NOMO-1 treated with dmso at 0.1 percent for 144 hours (cell line): ENCODE measurements around the gene THOC6.

Experiments used
- DNase-seq: peaks from one replicate; lab custom pipeline; 2025; ENCODE audit not compliant: unreplicated experiment; lab: John Stamatoyannopoulos, UW

The THOC6 gene

GRCh38 chr16:3014971-3015370, 8.9 kb upstream of the THOC6 start:
- no peak for DNase-seq

DNA sequence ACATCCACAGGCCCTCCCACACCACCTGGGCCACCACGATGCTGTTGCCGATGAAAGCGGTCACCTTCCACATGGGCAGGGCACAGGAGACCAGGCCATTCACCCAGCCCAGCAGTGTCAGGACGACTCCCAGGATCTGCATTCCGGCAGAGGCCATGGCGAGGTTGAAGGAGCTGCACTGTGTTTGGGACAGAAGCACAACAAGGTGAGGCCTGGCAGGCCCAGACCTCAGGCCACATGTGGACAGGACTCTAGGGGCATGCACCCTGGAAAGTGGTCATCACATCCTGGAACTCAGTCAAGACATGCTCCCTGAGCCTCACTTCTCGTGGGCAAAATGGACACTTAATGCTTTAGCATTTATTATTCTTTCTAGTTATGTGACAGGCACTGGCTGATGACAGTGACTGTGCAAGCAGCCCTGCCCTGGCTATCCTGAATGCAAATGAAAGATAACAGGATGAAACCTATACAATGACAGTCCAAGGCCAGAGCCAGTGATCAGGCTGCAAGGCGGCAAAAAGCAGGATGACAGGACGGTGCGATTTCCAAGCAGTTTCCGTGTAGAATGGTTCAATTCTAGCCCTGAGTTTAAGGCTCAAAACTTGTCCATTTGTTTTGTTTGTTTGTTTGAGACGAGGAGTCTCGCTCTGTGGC, 7.8 kb upstream of the THOC6 start:
- no peak for DNase-seq

GRCh38 chr16:3017344-3017743, 6.5 kb upstream of the THOC6 start:
- DNase-seq: no peak

GRCh38 chr16:3017794-3018506, 5.9 kb upstream of the THOC6 start, which contains the start of gene CLDN6:
Gene CLDN6, minus strand, starts transcription at chr16:3018183. Its CDS starts 2,162 bp downstream, at chr16:3016021.
- no peak for DNase-seq

GRCh38 chr16:3019594-3020246, 4.1 kb upstream of the THOC6 start:
- DNase-seq: no peak

DNA sequence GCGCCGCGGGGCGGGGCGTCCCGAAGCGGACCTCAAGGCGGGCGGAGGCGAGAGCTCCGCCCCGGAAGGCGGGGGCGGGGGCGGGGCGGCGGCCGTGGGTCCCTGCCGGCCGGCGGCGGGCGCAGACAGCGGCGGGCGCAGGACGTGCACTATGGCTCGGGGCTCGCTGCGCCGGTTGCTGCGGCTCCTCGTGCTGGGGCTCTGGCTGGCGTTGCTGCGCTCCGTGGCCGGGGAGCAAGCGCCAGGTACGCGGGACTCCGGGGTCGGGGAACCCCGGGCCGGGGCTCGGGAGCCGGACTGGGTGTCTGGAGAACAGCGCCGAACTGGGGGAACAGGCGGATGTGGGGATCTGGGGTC, 3.6 kb upstream of the THOC6 start, which contains the start of gene TNFRSF12A:
TSS of gene TNFRSF12A (plus strand) at position 122 of the 357 bp plus-strand sequence. CDS start at position 152, 30 bp downstream.
- DNase-seq: peak; percentile 57

GRCh38 chr16:3020604-3021448, 3.0 kb upstream of the THOC6 start:
- DNase-seq: no peak

- peak; percentile 78 for DNase-seq
Measured at GRCh38 chr16:3021449-3022207, 2.2 kb upstream of the THOC6 start.

DNA sequence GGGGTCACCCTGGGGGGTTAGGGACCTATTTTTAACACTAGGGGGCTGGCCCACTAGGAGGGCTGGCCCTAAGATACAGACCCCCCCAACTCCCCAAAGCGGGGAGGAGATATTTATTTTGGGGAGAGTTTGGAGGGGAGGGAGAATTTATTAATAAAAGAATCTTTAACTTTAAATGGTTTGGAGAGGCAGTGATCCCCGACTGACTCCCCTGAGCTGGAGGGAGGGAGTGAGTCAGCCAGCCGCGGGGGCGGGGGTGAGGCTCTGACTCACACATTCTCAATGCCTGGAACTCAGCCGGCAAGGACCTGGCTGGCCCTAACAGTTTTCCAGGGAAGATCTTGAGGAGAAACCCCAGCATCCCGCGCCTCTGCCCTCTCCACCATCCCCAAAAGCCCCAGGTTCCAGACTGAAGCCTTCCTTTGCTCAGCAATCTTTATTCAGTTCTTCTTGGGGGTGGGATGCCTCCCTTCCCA, 1.6 kb upstream of the THOC6 start:
- DNase-seq: peak; percentile 47

DNA sequence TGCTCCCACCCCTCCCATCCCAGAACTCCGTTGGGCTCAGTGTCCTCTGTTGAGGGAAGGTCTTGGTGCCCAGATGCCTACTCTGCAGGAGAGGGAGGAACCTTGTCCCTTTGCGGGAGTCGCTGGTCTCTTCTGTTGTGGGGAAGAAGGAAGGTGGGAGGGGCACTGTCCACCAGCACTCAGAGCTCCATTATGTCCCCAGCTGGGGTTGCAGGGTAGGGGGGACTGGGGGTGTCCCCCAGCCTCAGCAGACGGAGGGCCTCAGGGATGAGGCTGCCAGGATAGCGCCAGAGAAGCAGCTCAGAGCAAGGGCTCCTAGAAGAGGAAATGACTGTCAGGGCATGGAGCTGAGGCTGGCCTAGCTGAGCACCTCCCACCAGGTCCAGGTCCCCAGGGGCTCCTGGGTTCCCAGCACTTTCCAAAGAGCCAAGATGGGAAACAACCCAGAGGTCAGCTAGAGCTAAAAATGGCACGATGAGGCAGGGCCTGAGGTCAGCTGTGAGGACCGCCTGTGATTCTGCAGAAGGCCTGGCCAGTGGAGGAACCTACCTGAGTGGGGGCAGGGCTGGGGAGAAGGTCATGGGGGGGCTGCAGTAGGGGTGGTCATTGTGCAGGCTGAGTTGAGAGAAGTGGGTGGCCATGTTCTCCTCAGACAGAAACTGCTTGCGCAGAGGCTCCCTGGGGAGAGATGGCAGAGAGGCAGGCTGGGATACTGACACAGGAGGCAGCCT, 986 bp upstream of the THOC6 start:
- no peak for DNase-seq

GRCh38 chr16:3023415-3023668, 493 bp upstream of the THOC6 start:
- no peak for DNase-seq

- DNase-seq: no peak
Measured at GRCh38 chr16:3025032-3026002, 1.5 kb downstream of the THOC6 start.

DNA sequence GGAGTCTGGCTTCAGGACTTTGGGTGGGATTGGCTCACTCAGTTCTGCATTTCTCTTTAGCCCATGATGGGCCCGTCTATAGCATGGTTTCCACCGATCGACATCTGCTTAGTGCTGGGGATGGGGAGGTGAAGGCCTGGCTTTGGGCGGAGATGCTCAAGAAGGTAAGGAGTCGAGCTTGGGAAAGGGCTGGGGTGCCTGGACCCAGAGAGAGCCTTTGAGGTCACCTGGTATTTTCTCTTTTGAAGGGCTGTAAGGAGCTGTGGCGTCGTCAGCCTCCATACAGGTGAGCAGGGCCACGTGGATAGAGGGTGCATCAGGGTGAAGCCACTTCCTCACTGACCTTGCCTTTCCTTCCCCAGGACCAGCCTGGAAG, 2.2 kb downstream of the THOC6 start:
- DNase-seq: no peak

GRCh38 chr16:3026609-3027488, 3.0 kb downstream of the THOC6 start:
- DNase-seq: no peak

DNA sequence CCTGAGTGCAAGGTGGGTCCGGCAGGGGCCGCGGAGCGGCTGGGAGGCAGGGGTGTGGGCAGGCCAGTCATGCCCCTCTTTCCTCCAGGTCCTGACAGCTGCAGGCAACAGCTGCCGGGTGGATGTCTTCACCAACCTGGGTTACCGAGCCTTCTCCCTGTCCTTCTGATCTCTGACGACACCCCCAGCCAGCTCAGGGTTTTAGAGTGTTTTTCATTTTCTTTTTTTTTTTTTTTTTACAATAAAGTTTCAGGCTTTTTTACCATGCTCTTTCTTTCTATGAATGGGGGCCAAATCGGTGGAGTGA, 3.6 kb downstream of the THOC6 start:
- DNase-seq: no peak

DNA sequence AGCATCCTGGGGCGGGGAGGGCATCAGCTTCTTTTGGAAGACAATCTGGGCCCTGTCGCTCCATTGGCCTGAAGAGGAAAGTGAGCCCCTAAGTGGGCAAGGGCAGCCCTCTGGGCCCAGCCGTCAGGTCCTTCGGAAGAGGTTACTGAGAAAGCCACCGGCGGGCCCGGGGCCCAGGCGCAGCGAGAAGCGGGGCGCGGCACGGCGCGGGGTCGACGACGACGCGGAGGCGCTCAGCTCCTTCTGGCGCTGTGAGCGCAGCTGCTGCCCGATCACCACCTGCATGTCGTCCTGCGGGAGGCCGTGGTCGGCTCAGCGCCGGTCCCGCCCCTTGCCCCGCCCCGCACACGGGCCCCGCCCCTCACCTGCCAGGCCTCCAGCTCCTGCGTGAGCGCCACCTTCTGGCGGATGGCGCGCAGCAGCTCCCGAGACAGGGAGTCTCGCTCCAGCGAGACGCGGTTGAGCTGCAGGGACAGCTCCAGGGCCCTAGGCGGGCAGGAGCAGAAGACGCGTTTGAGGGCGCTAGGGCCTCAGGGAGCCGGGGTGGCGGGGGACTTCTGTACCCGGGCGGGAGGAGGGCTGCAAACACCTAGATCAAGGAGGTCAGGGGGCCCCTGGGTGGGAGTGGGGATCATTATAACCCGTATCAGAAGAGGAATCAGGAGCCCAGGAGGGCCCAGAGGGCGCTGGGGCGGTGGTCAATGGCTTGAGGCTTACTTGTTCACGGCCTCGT, 4.3 kb downstream of the THOC6 start:
- DNase-seq: peak; percentile 55

DNA sequence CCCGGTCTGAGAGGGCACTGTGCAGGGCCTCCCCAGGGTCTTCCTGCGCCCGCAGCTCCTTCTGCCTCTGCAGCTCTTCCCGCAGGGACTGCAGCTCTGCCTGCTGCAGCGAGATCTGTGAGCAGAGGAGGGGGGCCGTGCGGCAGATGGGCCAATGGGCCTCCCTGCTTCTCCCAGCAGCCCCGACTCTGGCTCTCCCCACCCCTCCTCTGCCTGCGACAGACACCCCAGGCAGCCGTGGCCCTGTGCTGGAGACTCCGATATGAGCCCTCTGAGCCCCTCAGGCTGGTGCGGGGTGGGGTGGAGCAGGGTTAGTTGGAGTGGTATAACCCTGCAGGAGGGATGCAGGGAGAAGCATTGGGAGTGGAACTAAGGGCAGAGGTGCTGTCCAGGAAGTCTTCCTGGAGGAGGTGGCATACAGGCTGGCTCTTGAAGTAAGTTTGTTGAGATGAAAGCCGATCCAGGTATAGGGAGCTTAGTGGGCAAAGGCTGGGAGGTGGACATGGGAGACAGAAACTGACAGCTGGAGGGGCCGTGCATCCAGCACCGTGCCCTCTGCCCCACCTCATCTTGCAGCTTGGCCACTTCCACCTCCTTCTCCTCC, 5.0 kb downstream of the THOC6 start:
- DNase-seq: no peak
